HG03342 (cell line): ENCODE data around the gene SDS.

Experiments used
- ATAC-seq: cut with Tn5 transposase; IDR thresholded peaks from one replicate; pipeline ENCODE4 v1.9.1; 2021; ENCODE audit warnings: mild to moderate bottlenecking, moderate library complexity; ENCODE audit not compliant: unreplicated experiment

The SDS gene, protein sequence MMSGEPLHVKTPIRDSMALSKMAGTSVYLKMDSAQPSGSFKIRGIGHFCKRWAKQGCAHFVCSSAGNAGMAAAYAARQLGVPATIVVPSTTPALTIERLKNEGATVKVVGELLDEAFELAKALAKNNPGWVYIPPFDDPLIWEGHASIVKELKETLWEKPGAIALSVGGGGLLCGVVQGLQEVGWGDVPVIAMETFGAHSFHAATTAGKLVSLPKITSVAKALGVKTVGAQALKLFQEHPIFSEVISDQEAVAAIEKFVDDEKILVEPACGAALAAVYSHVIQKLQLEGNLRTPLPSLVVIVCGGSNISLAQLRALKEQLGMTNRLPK

DNA sequence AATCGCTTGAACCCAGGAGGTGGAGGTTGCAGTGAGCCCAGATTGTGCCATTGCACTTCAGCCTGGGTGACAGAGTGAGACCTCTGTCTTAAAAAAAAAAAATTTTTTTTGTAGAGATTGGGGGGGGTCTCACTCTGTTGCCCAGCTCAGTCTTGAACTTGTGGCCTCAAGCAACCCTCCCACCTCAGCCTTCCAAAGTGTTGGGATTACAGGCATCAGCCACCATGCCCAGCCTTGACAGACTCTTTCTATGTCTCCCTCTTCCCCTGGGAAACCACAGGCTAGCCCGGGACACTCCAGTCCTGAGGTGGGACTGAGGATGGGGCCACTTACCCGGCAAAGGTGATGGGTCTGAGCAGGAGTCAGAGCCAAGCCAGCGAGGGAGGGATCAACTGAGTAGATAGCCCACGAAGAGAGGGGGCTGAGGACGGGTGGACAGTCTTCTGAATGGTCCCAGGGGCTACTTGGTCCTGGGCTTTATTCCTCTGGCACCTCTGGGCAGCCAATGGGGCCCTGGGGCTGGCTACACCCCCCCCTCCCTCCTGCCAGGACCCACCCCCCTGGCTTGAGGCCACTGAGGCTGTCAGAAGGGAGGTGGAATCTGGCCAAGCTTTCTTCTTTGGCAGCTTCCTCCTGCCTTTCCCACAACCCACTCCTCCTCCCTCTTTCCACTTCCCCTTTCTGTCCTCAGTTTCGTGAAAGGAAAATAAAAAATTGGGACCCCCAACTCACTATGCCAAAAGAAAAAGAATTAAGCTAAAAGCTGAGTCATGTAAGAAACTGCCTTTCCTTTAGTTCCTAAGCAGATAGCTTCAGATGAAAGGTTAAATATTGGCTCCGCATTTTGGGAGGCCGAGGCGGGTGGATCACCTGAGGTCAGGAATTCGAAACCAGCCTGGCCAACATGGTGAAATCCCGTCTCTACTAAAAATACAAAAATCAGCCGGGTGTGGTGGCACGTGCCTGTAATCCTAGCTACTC lies at the start of gene SDS:
Gene SDS (minus strand): TSS at position 453 of the 981 bp plus-strand sequence. CDS start 4,179 bp downstream, outside the sequence.
- no peak for ATAC-seq

DNA sequence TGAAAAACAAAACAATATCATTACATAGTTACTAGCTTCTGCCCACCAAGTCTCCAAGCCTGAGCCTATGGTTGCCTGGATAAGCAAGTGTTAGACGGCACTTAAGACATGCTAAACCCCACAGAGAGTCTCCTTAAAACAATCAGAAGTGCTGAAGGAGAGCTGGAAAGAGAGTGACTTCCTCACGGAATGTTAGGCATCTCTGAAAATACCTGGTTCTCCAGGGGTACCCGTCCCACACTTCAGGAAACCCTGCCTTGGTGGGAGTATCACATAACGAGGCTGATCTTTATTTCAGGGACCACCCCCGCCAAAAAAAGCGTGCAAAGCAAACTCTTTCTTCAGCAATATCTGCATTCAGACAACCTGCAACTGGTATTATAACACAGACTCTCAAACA lies 49.6 kb upstream of the SDS start:
- ATAC-seq, result no peak

DNA sequence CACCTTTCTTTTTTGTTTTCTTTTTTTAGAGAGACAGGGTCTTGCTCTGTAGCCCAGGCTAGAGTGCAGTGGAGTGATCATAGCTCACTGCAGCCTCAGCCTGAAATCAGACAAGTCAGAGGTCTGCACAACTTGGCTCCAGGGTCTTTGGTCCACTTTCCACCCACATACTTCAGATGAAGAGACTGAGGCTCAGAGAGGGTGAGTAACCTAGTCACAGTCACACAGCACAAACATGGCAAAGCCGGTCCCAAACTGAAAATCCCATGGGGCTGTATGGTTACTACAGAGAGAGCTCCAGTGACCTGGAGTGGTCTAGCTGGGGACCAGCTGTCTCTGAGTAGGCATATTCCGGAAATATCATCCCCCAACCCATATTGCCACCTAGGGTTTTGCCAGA lies 48.8 kb upstream of the SDS start:
- no peak for ATAC-seq

DNA sequence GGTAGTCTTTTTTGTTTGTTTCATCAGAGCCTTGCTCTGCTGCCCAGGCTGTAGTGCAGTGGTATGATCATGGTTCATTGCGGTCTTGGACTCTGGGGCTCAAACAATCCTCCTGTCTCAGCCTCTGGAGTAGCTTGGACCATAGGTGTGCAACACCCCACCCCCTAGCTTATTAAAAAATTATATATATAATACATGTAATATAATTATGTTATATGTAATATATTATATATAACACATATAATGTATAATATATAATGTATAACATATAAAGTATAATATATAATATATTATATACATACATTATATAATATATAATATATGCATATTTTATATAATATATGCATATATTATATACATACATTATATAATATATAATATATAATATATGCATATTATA lies 46.2 kb upstream of the SDS start:
- no peak for ATAC-seq

DNA sequence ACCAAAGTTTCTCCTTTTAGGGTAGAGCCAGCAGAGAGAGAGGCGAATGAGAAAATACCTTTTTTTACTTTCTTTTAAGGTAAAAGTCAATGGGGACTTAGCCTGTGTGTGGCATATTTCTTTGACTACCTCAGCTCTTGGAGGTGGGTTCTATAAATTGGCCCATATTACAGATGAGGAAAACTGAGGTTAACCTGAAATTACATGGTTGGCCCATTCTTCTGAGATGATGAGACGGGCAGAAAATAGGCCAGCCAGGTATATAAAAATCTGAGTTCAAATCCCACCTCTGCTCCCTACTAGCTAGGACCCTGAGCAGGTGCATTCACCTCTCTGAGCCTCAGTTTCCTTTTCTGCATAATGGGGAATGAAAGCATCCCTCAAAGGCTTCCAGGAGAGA lies 45.6 kb upstream of the SDS start:
- ATAC-seq, result no peak

DNA sequence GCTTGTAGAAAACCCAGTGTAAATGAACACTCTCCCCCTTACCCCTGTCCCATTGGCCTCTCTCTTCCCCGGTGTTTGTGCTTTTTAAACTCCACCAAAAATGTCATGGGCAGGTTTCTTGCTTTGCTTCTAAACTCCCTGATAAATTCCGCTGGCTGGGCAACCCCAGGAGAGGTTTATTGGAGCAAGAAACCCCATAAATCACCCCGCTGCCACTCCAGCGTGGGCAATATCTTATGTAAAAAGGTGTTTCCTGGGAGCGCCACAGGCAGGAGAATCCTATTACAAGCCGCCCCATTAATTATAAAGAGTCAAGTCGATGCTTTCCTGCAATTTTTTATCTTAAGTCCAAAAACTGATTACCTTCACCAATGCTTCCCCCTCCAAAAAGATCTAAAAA lies 45.2 kb upstream of the SDS start:
- no peak for ATAC-seq

DNA sequence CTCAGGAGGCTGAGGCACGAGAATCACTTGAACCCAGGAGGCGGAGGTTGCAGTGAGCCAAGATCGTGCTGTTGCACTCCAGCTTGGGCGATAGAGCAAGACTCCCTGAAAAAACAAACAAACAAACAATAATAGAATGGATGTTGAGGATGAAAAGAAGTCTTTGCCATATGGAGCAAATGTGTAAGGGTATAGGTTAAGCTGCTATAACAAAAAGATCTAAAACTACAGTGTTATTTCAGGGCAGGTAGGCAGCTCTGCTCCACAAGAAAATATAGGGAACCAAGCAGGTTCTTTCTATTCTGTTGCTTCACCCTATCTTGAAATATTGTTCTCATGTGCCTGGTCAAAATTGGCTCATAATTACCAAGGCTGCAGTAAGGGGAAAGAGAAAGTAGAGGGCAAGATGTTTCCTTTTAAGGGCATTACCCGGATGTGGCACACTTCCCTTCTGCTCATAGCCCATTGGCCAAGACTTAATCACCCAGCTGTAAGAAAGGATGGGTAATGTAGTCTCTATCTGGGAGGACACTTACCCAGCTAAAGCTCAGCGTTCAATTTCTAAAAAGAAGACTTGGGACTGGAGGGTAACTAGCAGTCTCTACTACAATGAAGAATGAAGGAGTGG lies 42.0 kb upstream of the SDS start:
- ATAC-seq, result no peak

DNA sequence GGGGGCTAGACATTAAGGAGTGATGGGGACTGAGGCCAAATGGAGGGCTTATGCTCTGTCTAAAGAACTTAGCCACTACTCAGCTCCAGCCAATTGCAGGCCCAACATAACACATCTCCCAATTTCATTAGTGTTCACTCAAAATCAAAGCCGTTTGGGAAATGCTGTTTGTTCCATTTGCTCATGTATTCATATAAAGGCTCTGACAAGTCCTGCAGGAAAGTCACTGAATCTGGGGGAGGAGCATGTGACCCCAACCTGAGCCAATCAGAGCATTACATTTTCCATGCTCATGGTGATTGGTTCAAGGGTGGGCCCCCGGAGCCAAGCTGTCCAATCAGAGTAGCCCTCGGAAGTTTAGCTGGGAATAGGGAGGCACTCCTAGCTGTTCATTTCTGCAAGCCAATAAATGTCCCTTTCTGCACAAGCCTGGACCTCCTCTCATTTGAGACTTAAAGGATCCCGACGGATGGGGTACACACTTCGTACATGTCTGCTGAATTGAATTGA lies 39.4 kb upstream of the SDS start:
- ATAC-seq, result no peak

DNA sequence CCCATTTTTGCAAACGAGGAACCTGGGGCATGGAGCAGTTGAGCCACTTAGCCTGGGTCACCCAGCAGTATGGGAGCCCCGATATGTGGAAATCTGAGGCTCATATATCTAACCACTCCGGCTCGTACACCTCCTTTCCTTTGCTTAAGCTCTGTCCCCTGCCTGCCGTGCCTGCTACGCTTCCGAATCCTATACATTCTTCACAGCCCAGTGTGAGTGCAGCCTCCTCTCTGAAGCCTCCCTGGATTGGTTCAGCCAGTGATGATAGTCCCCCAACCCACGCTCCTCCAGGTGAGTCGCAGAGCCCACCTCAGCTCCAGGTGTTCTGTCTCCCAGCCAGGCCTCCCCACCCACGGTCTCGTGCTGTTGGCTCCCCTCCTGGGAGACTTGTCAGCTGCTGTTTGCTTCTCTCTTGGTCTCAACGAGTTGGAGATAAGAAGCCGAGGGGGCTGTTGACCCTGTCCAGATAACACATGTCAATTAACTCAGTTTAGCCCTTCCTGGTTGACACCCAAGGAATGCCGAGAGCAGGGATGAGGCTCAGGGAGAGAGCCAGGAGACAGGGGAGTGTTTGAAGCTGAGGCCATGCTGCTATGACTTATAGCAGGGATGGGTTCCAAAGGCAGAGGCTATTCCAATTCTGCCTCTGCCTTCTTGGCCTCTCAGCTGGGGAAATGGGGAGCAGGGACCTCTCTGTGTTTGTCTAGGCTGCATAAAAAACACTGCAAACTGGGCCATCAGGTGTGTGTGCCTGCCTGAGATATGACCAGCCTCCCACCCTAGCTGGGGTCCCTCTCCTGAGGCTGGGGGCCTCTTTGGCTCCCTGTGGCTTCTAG lies 37.5 kb upstream of the SDS start:
- no peak for ATAC-seq

DNA sequence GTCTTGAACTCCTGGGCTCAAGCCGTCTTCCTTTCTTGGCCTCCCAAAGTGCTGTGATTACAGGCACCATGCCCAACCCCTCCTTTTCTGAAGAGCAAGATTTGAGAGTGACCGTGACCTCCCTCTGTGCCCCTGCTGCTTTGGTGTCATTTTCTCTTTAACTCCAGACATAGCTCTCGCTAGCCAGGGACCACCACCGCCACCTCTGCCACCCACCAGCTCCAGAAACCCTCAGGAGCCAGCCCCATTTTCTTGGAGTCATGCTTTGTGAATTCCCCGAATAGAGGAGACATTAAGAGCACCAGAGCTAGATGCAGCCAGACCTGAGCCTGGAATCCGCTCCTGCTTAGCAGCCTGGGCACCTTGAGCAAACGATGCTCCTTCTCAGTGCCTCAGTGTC lies 36.6 kb upstream of the SDS start:
- no peak for ATAC-seq

DNA sequence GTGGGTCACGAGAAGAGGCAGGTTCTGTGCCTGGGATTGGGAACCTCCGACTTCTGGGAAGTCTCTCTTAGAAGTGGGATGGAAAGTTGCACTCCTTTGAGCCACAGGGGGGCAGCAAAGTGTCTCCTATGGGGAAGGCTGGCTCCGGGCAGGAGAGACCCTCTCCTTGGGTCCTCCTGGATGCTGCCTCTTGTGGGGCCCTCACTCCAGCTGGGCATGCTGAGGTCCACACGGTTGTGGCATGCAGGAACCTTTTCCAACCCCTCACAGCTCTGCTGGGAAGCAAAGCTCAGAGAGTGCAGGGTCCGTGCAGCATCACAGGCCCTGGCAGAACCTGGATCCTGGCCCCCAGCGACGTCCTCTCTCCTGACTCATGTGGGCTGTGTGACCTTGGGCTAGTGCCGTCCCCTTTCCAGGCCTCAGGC lies 35.9 kb upstream of the SDS start:
- no peak for ATAC-seq

DNA sequence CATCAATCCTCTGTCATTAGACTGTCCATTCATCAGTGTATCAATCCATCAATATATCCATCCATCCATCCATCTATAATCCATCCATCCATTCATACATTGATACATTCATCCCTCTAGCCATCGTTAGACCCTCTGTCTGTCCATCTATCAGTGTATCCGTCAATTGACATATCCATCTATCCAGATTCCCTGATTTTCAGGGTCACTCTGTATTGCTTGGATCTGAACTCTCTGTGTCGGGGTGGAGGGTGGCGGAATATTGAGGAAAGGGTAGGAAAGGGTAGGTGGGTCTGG lies 35.6 kb upstream of the SDS start:
- no peak for ATAC-seq

DNA sequence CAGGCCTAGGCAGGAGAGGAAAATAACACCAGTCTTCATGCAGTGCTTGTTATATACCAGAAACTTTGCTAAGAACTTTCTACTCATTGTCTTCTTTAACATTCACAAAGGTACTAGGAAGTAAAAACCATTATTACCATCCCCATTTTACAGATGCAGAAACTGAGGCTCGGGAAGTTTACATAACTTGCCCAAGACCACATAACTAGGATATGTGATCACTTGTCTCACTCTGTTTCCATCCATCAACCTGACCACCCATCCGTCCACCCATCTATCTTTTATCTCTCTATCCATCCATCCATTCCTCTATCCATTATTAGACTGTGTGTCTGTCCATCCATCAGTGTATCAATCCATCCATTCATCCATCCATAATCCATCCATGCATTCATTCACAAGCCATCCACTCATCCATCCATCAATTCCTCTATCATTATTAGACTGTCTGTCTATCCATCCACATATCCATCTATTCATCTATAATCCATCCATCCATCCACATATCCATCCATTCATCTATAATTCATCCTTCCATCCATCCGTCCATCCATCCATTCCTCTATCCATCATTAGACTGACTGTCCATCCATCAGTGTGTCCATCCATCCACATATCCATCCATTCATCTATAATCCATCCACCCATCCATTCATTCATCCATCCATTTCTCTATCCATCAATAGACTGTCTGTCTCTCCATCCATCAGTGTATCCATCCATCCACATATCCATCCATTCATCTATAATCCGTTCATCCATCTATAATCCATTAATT lies 35.0 kb upstream of the SDS start:
- no peak for ATAC-seq

DNA sequence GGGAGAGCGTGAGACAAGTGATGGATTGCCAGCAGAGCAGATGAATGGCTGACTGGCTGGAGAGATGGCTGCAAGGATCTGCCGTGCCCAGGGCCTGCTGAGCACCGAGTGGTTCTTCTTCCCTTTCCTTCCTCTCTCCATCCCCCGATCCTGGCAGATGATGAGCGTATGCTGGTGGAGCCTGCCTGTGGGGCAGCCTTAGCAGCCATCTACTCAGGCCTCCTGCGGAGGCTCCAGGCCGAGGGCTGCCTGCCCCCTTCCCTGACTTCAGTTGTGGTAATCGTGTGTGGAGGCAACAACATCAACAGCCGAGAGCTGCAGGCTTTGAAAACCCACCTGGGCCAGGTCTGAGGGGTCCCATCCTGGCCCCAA lies 34.0 kb upstream of the SDS start:
- no peak for ATAC-seq

DNA sequence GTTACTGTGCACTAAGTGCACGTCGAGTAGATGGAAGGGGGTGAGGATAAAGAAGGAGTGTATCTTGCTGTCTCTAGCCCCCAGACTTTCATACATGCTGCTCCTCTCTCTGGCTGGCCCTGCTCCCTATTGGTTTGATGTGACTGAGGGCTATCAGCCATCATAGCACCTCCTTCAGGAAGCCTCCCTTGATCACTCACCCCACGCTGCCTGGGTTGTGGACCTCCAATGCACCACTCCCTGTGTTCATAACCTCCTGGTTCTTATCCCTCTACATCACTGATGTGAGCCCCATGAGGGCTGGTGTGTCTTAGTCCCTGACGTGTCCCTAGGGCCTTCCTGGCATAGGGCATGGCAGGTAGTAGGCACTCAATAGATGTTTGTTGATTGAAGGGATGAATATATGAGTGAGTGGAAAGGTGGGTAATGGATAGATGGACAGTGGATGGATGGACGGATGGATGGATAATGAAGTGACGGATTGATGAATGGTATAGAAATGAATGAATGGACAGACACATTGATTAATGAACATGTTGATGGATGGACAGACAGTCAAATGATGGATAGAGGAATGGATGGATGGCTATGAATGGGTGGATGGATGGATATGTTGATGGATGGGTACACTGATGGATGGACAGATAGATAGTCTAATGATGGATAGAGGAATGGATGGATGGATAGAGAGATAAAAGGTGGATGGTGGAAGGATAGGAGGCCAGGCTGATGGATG lies 33.5 kb upstream of the SDS start:
- ATAC-seq, result no peak

DNA sequence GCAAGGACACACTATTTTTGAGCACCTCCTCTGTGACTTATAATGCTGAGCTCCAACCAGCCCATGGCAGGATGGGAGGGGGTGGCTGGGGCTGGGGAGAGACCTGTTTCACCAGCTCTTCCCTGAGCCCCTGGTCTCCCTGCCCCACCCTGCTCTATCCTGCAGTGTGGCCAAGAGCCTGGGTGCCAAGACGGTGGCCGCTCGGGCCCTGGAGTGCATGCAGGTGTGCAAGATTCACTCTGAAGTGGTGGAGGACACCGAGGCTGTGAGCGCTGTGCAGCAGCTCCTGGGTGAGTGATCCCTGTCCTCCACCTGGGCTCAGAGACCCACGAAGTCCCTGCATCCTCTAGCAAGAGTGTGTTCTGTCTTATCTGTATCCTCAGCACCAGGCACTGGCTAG lies 32.9 kb upstream of the SDS start:
- ATAC-seq, result no peak

DNA sequence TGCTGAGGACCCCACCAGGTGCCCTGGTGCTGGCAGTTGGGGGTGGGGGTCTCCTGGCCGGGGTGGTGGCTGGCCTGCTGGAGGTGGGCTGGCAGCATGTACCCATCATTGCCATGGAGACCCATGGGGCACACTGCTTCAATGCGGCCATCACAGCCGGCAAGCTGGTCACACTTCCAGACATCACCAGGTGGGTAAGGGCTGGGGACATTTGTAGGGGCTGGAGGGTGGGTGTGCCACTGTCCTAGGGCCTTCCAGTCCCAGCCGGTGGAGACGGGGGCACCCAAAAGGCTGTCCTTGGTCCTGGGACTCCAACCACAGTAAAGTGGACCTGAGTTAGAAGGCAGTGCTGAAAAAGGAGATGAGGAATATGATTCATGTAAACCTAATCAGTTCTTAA lies 31.7 kb upstream of the SDS start:
- ATAC-seq, result no peak

DNA sequence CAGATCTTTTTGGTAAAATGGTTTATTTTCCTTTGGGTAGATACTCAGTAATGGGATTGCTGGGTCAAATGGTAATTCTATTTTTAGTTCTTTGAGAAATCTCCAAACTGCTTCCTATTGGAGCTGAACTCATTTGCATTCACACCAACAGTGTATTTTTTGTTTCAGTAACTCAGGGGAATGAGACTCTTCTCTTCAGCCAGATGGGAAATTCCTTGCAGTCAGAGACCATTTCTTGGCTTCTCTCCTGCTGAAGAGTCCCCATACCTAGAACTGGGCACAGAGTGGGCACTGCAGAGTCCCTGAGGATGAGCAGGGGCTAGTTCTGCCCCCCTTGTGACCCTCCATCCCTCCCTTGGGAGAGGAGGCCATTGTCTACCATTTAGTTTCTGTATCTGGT lies 29.3 kb upstream of the SDS start:
- ATAC-seq, result no peak

DNA sequence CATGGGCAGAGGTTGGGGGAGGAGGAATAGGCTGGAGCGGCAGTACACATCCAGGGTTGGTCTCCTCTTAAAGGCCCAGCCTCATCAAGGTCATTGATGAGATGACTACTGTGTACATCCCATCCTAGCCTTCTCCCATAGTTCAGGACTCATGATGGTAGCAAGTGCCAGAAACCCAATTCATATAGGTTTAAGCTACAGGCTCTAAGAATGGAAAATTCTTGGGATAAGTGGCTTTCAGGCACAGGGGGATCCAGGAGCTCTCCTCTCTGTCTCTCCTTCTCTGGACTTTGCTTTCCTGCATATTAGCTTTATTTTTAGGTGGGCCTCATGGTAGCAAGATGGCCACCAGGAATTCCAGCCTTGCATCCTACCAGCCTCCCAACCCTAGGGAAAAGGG lies 24.8 kb upstream of the SDS start:
- ATAC-seq, result no peak
